Suprapubic skin (tissue), 4 donors: ENCODE results near the gene LETM1.

Experiments used
- CTCF ChIP-seq, 2 donors: fragments of 200-600 bp in 1 of 2; fragments of 450-650 bp in 1 of 2; sonication (generic) in 1 of 2; IDR thresholded peaks; one replicate each; pipeline ENCODE4 v1.5.1; 2016 to 2019; ENCODE audit warnings: antibody characterized with exemption in 2 of 2, mild to moderate bottlenecking in 1 of 2, moderate library complexity in 1 of 2
- EP300 ChIP-seq: sonication (generic); formaldehyde crosslinking; IDR thresholded peaks from one replicate; pipeline ENCODE4 v1.6.1; 2017; ENCODE audit warnings: antibody characterized with exemption
- POLR2A ChIP-seq, 2 donors: fragments of 450-650 bp; IDR thresholded peaks; one replicate each; pipeline ENCODE4 v1.6.1; 2017; ENCODE audit warnings: antibody characterized with exemption in 2 of 2, mild to moderate bottlenecking in 2 of 2, moderate library complexity in 2 of 2
- POLR2AphosphoS5 ChIP-seq, 3 donors: sonication (generic); formaldehyde crosslinking; IDR thresholded peaks; one replicate each; pipeline ENCODE4 v1.6.1; 2017; ENCODE audit warnings: antibody characterized with exemption in 3 of 3

DNA sequence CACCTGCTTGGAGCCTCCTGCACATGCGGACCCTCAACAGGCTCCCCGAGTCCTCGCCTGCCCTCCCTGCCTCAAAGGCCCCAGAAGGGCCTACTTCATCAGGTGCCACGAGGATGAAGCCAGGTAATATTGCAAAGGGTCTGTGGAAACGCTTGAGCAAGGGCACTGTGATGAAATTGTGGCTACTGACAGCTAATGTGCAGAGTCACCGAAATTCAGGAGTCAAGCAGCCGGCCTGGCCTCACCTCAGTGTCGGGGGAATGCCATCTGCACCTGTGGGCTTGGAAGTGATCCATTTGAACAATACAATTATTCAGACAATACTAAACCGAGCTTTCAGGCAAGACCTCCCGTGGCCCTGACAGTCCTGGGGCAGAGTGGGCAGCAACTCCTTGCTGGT, 66.0 kb downstream of the LETM1 start:
- TF ChIP-seq POLR2AphosphoS5 (IDR thresholded peaks at IDR 0.05) = no peak
- no peak for TF ChIP-seq EP300
- TF ChIP-seq CTCF (IDR thresholded peaks at IDR 0.05) = no peak
- no peak for TF ChIP-seq POLR2A (IDR thresholded peaks at IDR 0.05)
